Measurements from ENCODE around the gene CSNK2B. TPM values are rescaled to one million over a fixed set of nuclear protein-coding genes. Genes with fewer than 3 reads are reported as not detected.

CSNK2B gene
- polyA plus RNA-seq, 3 donors, result 147 to 227 (median 195) TPM

GRCh38 chr6:31651602-31652191 lies 14.2 kb upstream of the CSNK2B start:
- H3K27me3 Mint-ChIP-seq (ENCODE audit: low read depth in 3 of 3), result peaks cover 0 to 10% (median 5%) of the 10 kb centered on the region in 3 donors
- WGBS (ENCODE audit: insufficient coverage), result 4% methylated on average over 28 of the region's 29 CpGs

GRCh38 chr6:31652925-31653724 lies 12.8 kb upstream of the CSNK2B start:
- TF ChIP-seq, protein P1, sequence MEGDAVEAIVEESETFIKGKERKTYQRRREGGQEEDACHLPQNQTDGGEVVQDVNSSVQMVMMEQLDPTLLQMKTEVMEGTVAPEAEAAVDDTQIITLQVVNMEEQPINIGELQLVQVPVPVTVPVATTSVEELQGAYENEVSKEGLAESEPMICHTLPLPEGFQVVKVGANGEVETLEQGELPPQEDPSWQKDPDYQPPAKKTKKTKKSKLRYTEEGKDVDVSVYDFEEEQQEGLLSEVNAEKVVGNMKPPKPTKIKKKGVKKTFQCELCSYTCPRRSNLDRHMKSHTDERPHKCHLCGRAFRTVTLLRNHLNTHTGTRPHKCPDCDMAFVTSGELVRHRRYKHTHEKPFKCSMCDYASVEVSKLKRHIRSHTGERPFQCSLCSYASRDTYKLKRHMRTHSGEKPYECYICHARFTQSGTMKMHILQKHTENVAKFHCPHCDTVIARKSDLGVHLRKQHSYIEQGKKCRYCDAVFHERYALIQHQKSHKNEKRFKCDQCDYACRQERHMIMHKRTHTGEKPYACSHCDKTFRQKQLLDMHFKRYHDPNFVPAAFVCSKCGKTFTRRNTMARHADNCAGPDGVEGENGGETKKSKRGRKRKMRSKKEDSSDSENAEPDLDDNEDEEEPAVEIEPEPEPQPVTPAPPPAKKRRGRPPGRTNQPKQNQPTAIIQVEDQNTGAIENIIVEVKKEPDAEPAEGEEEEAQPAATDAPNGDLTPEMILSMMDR (IDR thresholded peaks at IDR 0.05), result no peak
- intact Hi-C loops (cut with micrococcal nuclease), result loop anchor here (1.0 to 2.0 kb wide), 2 partner anchors 12 to 32 kb away; partner anchors contain the start of gene PRRC2A (in 2 of the 2)
- H3K36me3 ChIP-seq (replicated peaks in 1 of 2; ENCODE audit: control insufficient read depth in 1 of 2, insufficient read depth in 2 of 2, low read length in 2 of 2), result peaks cover 27 to 61% of the 10 kb centered on the region in 2 donors
- peak overlapping the region; percentile 95 for H3K9ac ChIP-seq (ENCODE audit: insufficient read depth, low read length, poor library complexity, severe bottlenecking)
- Mint-ChIP-seq H3K27me3 (ENCODE audit: low read depth in 3 of 3) (peaks cover 0 to 10% (median 5%) of the 10 kb centered on the region in 3 donors), H3K27ac (peak overlapping the region; percentile 99 to 100 (median 100)), H3K4me3 (peak overlapping the region; percentile 93 to 99), H3K36me3 (peaks cover 49 to 63% of the 10 kb centered on the region in 2 donors), H3K9me3 (peaks cover 0 to 2% (median 0%) of the 10 kb centered on the region in 7 donors), H3K4me1 (peaks cover 39% of the 10 kb centered on the region)
- peak overlapping the region; percentile 88 for H3K4me2 ChIP-seq (replicated peaks; ENCODE audit: extremely low read depth, low read length, poor library complexity, severe bottlenecking)
- H3K27ac ChIP-seq (ENCODE audit: low read depth in 1 of 2, low read length in 2 of 2), result peak overlapping the region; percentile 95 to 98
- peak in 1 of 3 donors; percentile 83 for DNase-seq
- H3K79me2 ChIP-seq (ENCODE audit: insufficient read depth, low read length), result peaks cover 88% of the 10 kb centered on the region
- peak overlapping the region; percentile 82 for H2AFZ ChIP-seq (ENCODE audit: insufficient read depth, low read depth, low read length, poor library complexity, severe bottlenecking)
- H3K4me1 ChIP-seq (ENCODE audit: control insufficient read depth in 1 of 2, insufficient read depth in 2 of 2, low read length in 2 of 2), result peaks cover 20 to 40% of the 10 kb centered on the region in 2 donors
- peaks cover 32% of the 10 kb centered on the region for H4K20me1 ChIP-seq (ENCODE audit: insufficient read depth, low read length)
- H3K27me3 ChIP-seq (ENCODE audit: control insufficient read depth in 2 of 2, insufficient read depth in 2 of 2, low read length in 2 of 2), result no peaks in the 10 kb centered on the region
- no peaks in the 10 kb centered on the region for H3K9me3 ChIP-seq (replicated peaks in 1 of 2; ENCODE audit: control insufficient read depth in 1 of 2, insufficient read depth in 1 of 2, low read length in 2 of 2)
- H3K4me3 ChIP-seq (replicated peaks in 1 of 3; ENCODE audit: low read depth in 2 of 3, low read length in 3 of 3), result peak overlapping the region; percentile 48 to 87 (median 76)
- 5% methylated on average over 24 of the region's 37 CpGs for WGBS (ENCODE audit: insufficient coverage)

More at GRCh38 chr6:31651602-31652191, 14.2 kb upstream of the CSNK2B start:
- Histone ChIP-seq H3K27me3 (ENCODE audit: control insufficient read depth in 2 of 2, insufficient read depth in 2 of 2, low read length in 2 of 2) (no peaks in the 10 kb centered on the region), H3K4me2 (replicated peaks; ENCODE audit: extremely low read depth, low read length, poor library complexity, severe bottlenecking) (peak overlapping the region; percentile 88), H3K27ac (ENCODE audit: low read depth in 1 of 2, low read length in 2 of 2) (peak overlapping the region; percentile 95 to 98), H3K4me3 (replicated peaks in 1 of 3; ENCODE audit: low read depth in 2 of 3, low read length in 3 of 3) (peak overlapping the region; percentile 48 to 87 (median 76)), H3K9ac (ENCODE audit: insufficient read depth, low read length, poor library complexity, severe bottlenecking) (peak overlapping the region; percentile 95), H3K9me3 (replicated peaks in 1 of 2; ENCODE audit: control insufficient read depth in 1 of 2, insufficient read depth in 1 of 2, low read length in 2 of 2) (no peaks in the 10 kb centered on the region), H4K20me1 (ENCODE audit: insufficient read depth, low read length) (peaks cover 32% of the 10 kb centered on the region), H3K36me3 (replicated peaks in 1 of 2; ENCODE audit: control insufficient read depth in 1 of 2, insufficient read depth in 2 of 2, low read length in 2 of 2) (peaks cover 30 to 61% of the 10 kb centered on the region in 2 donors), H3K4me1 (ENCODE audit: control insufficient read depth in 1 of 2, insufficient read depth in 2 of 2, low read length in 2 of 2) (peaks cover 20 to 29% of the 10 kb centered on the region in 2 donors), H3K79me2 (ENCODE audit: insufficient read depth, low read length) (peaks cover 83% of the 10 kb centered on the region), H2AFZ (ENCODE audit: insufficient read depth, low read depth, low read length, poor library complexity, severe bottlenecking) (peak overlapping the region; percentile 82)
- Mint-ChIP-seq H3K36me3 (peaks cover 54 to 63% of the 10 kb centered on the region in 2 donors), H3K4me3 (peak overlapping the region; percentile 93 to 99), H3K4me1 (peaks cover 28% of the 10 kb centered on the region), H3K9me3 (no peaks in the 10 kb centered on the region), H3K27ac (peak overlapping the region; percentile 99 to 100 (median 100))
- intact Hi-C loops (cut with micrococcal nuclease), result loop anchor here (1.0 to 2.0 kb wide), 2 partner anchors 14 to 31 kb away; partner anchors contain the start of gene PRRC2A (in 2 of the 2)
- peak; percentile 80 to 93 (median 88) for DNase-seq
- TF ChIP-seq, protein P1 (IDR thresholded peaks at IDR 0.05), result no peak
